NCI-H2081 (cell line): ENCODE measurements around the gene ARHGAP35.
"Not testable (repeated sequence)": the region's sequence is repeated elsewhere in the genome, so short reads cannot be mapped to it uniquely, and the experiment has no call there.

ENCODE experiments used
- DNase-seq, 2 experiments: peaks; one replicate each; lab custom pipeline; 2025; lab: John Stamatoyannopoulos, UW

ARHGAP35 gene

DNA sequence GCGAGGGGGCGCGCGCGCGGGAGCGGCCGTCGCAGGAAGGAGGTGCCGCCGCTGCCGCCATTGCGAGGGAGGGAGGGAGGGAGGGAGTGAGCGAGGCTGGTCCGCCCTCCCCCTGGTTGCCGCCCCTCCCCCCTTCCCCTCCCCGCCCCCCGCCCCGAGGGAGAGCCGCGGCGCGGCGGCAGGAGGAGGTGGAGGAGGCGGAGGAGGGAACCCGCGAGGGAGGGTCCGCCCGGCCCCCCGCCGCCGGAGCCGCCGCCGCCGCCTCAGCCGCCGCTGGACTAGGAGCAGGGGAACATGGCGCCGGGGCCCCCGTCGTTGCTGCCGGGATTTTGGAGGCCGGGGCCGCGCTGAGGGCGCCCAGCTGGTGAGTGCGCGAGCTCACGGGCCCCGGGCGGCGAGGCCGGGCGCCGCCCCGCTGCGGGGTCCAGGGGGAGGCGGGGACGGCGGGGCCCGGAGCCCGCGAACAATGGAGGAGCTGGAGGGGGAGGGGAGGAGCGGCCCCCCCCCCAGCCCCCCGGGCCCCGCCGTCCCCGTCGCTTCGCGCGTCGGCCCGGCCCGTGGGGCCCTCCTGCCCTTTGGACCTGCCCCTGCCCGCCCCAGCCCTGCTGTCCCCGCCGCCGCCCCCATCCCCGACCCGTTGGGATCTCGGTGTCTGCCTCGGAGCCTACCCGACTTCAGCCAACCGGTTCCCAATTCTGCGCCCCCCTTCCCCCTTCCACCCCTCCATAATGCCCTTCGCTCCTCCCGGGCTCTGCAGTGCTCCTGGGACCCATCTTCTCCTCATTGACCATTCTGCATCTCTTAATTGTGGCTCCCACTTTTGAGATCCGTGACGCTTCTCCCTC, at the start of gene ARHGAP35:
Gene ARHGAP35, plus strand, starts transcription at position 152 of the 845 bp plus-strand sequence. CDS start 57,679 bp downstream, outside the sequence.
- peak in 1 of 2 experiments; percentile 89 for DNase-seq

DNA sequence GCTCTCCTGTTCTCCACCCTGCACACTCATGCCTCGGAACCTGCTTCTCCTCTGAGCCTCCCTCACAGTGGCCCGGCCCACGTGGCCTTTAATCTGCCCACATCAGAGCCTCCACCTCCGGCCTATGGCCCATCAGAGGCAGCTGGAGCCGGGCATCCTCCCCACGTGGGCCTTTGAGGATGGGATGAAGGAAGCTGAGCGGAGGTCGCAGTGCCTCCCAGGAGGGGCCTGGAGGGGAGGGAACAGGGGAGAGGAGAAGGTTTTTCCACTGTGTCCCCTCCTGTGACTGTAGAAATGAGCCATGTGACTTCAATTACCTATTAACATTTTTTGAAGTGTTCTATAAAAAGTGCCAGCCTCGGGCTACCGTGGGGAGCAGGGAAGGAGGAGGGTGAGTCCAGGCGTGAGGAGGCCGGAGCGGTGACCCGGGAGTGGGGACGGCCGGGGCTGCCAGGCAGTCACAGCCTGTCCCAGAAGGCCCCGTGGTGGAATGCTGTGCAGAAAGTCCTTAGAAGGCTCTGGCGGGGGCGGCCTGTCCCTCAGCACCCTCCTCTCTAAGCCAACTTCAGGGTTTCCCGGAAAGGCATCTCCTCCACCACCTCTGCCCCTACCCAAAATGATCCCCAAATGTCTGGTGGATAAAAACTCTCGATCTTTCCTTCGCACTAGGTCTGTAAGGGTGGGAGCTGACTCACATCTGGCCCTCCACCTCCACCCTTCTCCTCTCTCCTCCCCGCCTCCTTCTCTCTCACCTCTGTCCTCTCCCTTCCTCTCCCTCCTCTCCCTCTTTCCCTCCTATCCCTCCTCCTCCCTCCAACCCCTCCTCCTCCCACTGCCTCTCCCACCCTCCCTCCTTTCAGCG, 47.6 kb upstream of the ARHGAP35 start:
- DNase-seq: no peak

DNA sequence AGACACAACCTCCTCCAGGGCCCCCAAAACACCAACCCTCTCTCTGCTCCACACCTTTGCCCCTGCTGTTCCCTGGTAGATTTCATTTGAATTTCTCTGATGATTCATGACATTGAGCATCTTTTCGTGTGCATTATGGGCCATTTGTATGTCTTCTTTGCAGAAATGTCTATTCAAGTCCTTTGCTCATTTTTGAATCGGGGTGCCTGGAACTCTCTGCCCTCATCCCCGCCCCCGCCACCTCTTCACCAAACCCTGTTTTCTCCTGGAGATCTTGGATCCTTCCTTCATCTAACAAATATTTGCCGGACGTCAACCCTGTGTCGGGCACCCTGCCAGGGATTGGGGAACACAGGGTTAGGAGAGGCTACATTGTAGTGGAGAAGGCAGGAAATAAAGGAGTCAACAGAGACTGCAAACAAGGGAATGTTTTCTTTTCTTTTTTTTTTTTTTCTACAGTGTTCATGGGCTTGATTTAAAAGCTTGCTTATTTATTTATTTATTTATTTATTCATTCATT, 46.9 kb upstream of the ARHGAP35 start:
- DNase-seq: peak; percentile 27 to 48

DNA sequence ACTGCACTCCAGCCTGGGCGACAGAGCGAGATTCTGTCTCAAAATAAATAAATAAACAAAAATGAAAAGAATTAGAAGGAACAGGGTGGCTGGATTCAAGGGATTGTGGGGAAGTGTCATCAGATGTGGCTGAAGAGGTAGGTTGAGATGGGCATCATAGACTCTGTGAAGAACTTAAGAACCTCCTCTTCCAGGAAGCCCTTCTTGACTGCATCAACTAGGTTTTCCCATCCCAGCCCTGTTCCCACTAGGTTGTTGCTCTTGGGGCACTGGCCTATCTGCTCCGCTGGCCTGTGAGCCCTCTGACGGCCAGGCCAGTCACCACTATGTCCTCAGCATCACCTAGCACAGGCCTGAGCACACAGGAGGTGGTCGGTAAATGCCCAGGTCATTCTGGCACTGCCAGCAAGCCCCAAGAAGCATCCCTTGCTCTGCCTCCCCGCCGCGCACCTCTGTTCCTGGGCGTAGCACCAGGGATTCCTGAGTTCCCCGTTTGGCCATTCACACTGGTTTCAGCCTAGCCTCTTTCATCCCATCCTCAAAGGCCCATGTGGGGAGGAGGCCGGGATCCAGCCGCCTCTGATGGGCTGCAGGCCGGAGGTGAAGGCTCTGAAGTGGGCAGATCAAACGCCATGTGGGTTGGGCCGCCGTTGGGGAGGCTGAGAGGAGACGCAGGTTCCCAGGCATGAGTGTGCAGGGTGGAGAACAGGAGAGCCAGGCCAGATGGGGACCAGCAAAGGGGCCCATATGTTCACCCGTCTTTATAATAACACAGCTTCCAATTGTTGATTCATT, 44.8 kb upstream of the ARHGAP35 start:
- no peak for DNase-seq

DNA sequence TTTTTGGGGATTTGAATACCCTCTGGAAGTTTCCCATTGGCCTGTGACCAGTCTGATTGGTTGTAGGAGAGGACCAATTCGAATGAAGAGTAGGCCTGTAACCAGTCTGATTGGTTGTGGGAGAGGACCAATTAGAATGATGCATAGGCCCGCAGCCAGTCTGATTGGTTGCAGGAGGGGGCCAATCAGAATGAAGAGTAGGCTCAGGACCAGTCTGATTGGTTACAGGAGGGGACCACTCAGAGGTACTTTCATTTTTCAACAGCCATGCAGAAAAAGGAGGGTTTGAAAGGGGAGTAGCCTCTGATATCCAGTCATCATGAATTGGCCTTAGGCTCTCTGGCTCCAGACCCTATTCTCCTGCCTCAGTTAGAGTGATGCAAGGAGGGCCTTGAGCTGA, 42.0 kb upstream of the ARHGAP35 start:
- DNase-seq: no peak

DNA sequence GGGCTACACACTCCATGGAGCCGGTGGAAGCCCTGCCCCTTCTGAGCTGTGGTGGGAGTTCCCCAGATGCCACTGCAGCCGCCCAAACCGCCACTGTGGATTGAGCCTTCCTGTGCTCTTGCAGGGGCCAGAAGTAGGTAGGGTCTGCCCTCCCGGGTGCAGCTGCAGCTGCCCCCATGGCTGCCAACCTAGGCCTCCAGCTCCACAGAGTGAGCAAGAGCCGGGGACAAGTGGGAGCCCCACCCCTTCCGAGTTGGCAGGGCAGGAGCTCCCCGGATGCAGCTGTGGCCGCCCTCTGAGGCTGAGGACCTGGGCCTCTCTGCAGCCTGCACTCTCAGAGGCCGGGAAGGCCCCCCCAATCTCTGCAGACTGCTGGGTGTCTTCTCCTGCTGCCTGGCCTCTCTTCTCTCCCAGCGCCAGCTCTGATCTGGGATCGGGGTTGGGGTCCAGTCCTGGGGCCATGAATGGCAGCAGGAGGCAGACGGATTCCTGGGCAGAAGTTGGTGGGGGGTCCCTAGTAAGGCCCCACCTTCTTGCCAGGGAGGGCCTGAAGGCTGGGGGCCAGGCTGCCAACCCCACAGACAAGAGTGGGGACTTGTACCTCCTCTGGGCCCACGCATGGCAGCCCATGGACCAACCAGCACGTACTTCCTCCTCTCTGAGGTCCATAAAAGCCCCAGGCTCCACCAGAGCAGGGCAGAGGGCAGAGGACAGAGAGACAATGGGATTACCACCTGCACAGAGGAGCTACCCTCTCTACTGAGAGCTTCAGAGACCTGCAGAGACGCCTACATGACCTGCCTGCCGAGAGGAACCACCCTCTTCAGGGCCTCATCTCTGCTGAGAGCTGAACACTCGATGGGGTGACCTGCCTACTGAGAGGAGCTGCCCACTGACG, 39.0 kb upstream of the ARHGAP35 start:
- no peak for DNase-seq

DNA sequence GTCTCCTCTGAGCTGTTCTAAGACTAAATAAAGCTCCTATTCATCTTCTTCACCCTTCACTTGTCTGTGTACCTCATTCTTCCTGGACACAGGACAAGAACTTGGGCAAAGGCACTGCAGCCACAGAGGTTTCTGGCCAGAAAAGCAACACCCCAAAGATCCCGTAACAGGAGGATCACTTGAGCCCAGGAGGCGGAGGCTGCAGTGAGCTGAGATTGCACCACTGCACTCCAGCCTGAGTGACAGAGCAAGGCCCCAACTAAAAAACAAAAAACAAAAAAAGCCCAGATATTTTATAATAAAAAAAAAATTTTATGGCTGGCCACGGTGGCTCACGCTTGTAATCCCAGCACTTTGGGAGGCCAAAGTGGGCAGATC, 38.4 kb upstream of the ARHGAP35 start:
- not testable (repeated sequence) for DNase-seq

DNA sequence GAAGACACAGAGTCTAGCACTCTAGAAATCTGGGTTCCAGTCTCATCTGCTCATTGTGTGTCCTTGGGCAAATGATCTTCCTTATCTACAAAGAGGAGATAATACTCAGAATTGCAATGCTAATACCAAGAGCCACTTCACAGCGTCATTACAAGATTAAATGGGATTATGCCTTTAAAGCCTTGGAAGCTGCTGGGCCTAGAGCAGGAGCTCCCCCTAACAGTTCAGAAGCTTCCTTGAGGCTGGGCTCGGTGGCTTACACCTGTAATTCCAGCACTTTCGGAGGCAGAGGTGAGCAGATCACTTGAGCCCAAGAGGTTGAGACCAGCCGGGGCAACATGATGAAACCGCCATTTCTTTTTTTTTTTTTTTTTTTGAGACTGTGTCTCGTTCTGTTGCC, 37.7 kb upstream of the ARHGAP35 start:
- no peak for DNase-seq

DNA sequence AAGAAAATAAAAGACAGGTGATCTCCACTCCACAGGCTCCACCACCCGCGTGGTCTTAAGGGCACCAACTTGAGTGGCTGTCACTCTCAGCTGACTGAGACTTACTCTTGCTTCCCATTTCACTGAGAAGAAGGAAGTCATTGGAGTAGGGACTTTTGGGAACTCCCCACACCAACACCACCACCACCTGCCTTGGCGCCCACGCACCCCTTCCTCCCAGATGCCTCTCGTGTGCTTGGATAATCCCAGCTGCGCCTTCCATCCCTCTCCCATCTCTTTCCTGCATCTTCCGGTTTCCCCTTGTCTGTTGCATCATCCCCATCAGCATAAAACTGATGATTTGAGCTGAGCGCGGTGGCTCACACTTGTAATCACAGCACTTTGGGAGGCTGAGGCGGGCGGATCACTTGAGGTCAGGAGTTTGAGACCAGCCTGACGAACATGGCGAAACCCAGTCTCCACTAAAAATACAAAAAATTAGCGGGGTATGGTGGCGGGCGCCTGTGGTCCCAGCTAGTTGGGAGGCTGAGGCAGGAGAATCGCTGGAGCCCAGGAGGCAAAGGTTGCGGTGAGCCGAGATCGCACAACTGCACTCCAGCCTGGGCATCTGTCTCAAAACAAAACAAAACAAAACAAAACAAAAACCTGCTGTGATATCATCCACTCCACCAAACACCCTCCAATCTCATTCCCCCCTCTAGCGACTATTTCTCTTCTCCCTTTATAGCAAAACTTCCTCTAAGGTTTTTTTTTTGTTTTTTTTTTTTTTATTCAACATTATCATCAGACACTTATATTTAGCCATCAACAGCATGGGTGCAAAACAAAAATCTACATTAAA, 35.7 kb upstream of the ARHGAP35 start:
- DNase-seq: no peak

DNA sequence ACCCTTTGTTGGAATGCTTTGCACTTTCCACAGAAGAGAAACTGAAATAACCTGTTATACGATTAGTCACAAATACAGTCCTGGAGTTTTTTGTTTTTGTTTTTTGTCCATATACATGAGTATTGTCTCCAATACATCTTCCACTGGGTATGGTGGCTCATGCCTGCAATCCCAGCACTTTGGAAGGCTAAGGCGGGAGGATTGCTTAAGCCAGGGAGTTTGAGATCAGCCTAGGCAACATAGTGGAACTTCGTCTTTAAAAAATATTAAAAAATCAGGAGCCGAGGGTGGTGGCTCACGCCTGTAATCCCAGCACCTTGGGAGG, 35.1 kb upstream of the ARHGAP35 start:
- no peak for DNase-seq

DNA sequence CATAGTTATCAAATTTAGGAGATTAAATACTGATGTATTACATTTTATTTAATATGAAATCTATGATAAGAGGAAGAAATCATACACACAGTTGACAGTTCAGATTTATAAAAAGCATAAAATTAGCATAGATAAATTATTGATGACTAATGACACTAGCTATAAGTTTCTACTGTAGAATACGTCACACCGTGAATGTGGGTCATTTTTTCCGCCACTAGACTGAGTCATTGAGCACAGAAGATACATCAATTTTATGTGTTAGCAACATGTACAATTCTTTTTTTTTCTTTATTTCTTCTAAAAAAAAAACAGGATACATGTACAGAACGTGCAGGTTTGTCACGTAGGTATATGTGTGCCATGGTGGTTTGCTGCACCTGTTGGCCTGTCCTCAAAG, 32.3 kb upstream of the ARHGAP35 start:
- no peak for DNase-seq

DNA sequence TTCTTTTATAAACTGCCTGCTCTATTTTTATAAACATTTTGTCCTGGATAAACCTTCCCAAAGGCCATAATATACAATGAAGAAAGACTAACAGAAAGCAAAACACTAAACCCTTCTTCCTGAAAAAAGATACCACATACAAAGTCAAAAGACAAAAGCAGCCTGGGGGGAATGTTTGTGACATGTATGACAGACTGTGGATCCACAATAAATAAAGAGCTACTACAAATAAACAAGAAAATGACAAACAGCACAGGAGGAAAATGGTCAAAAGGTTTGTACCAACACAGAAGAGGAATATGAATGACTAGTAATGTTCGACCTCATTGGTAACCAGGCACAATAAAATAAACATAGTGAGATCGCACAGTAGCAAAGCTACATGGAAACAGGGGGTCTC, 29.9 kb upstream of the ARHGAP35 start:
- DNase-seq: no peak

DNA sequence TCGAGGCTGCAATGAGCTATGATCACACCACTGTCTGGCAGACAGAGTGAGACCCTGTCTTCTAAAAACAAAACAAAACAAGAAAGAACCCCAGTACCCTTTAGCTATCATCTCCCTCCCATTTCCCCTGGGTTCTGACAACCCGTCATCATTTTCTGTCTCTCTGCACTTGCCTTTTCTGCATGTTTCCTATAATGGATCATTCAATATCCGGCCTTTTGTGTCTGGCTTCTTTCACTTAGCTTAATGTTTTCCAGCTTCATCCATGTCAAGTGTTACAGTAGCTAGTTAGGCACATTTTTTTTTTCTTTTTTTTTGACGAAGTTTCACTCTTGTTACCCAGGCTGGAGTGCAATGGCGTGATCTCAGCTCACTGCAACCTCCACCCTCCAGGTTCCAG, 26.7 kb upstream of the ARHGAP35 start:
- DNase-seq: no peak

DNA sequence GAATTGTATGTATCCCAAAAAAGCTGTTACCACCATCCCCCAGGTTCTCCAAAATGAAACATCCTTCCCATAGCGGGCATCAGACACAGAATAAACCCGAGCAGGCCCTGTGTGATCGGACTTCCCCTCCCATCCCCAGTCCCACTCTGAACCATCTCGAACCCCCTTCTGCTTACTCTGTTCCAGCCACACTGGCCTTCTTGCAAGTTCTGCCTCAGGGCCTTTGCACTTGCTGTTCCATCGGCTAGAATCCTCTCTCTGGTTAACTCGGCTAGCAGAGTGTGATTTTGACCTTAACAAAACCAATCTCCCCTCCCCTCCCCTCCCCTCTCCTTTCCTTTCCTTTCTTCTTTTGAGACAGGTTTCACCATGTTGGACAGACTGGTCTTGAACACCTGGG, 25.8 kb upstream of the ARHGAP35 start:
- DNase-seq: no peak

DNA sequence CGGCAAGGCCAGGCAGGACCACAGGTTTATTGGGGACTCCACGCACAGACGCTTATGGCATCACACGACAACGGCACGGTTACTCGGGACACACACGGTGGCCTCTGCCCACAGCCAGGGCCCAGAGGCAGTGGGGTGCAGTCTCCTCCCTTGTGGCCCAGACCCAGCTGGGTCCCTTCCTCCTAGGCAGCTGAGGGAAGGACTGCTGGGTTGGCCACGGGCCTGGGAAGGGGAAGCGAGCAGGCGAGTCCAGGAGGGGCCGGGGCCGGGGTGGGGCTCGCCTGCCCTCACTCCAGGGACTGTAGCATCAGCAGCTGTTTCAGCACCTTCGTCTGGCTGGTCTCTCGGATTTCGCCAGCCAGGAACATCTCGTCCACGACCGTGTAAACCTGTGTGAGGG, 22.6 kb upstream of the ARHGAP35 start:
- DNase-seq: no peak

DNA sequence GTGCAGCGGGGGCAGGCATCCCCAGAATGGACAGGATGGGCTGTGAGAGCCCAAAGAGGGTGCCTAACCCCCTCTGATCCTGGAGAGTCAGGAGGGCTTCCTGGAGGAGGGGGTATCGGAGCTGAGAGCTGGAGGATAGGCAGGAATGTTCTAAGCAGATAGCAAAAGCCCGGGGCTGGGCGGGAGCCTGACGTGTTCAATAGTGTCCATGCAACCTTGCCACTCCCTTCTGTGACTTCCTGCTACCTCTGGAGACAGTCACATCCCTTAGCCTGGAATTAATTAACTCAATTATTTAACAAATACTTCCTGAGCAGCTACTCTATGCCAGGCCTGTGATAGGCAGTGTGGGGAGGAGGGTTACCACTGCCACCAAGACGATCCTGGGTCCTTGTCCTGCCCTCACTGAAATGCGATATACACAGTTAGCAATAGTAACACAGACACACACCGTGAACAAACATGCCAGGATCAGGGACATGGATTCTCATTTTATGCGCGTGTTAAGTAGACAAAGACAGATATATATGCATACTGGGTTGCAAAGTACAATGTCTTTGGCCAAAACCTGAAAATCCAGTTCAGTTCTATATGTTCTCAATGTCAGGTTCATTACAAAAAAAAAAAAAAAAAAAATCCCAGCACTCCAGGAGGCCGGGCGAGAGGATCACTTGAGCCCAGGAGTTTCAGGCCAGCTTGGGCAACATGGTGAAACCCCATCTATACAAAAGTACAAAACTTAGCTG, 20.9 kb upstream of the ARHGAP35 start:
- DNase-seq: no peak

DNA sequence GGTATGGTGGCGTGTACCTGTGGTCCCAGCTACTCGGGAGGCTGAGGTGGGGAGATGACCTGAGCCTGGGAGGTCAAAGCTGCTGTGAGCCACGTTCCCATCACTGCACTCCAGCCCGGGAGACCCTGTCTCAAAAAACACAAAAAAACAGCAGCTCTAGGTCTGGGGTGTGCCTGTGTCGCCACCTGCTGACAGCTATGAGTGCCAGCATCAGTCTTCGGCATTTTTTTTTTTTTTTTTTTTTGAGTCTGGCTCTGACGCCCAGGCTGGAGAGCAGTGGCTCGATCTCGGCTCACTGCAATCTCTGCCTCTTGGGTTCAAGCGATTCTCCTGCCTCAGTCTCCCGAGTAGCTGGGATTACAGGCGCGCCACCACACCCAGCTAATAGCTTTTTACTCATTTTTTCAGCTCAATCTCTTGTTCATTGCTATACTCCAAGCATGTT, 20.3 kb upstream of the ARHGAP35 start:
- DNase-seq: peak; percentile 44 to 52

DNA sequence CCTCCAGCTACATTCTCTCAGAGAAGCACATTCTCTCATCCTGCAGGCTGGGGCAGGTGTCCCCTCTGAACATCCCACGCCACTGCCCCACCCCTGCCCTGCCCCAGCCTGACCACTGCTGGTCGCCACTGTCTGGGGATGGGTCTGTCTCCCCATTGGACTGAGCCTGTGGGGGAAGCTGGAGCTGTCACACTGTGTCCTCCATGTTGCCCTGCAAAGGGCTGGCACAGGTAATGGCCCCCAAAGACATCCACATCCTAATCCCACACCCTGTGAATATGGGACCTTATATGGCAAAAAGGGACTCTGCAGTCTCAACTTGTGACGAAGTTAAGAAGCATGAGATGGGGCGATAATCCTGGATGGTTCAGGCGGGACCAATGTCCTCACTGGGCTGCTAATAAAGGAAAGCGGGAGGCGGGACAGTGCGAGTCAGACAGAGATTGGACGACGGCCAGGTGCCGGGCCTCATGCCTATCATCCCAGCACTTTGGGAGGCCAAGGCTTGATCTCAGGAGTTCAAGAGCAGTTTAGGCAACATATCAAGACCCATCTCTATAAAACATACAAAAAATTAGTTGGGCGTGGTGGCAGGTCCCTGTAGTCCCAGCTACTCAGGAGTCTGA, 19.2 kb upstream of the ARHGAP35 start:
- no peak for DNase-seq

DNA sequence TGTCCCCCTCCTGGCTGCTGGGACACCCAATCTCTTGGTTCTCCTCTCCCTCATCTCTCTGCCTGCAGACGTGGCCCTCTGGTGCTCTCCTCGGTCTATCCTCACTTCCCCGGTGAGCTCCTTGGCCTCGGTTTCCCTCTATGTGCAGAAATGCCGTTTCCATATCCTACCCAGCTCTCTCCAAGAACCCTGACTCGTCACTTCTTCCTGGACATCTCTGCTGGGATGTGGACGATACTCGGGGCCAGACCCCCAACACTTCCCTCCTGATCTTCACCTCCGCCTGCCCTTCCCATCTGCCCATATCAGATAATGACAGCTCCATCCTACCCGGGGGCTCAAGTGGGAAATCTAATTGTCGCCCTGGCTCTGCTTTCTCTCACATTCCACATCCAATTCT, 18.0 kb upstream of the ARHGAP35 start:
- no peak for DNase-seq
